Cardiac muscle cell (in vitro differentiated cells and primary cell): ENCODE results near the gene PTGR2. TPM values are rescaled to one million over a fixed set of nuclear protein-coding genes. Genes with fewer than 3 reads are reported as not detected.

ENCODE experiments used
- DNase-seq, 2 donors: peaks; one replicate each; pipeline versions ENCODE4 v3.0.0 to v3.0.0-alpha.2; 2010 to 2017; ENCODE audit warnings: low read depth in 1 of 2, low spot score in 1 of 2
- H3K27ac ChIP-seq: fragments of 200-600 bp; sonication (generic); 2 replicates; pipeline ENCODE4 v1.5.1; 2016
- H3K27me3 ChIP-seq: fragments of 200-600 bp; sonication (generic); 2 replicates; pipeline ENCODE4 v1.6.0; 2016; ENCODE audit warnings: control low read depth
- H3K36me3 ChIP-seq: fragments of 200-600 bp; sonication (generic); 2 replicates; pipeline ENCODE4 v1.5.1; 2016; ENCODE audit warnings: control low read depth
- H3K4me1 ChIP-seq: fragments of 200-600 bp; sonication (generic); 2 replicates; pipeline ENCODE4 v1.8.1; 2017; ENCODE audit warnings: low read depth, mild to moderate bottlenecking, mixed run types
- H3K4me3 ChIP-seq: fragments of 200-600 bp; sonication (generic); 2 replicates; pipeline ENCODE4 v1.5.1; 2016; ENCODE audit warnings: mild to moderate bottlenecking
- H3K9me3 ChIP-seq: fragments of 200-600 bp; sonication (generic); 2 replicates; pipeline ENCODE4 v1.5.1; 2017; ENCODE audit warnings: low read depth, mild to moderate bottlenecking, control low read depth
- polyA plus RNA-seq: library from polyadenylated mRNA; unstranded; fragments of >200 nt; fragmentation: Nextera tagmentation; extraction: Ambion mirVana; gene quantifications from 2 replicates; pipeline ENCODE4 v1.2.1, GENCODE V29; 2016
- total RNA-seq: library from RNA; depleted of rRNA; stranded (reverse); fragments of >200 nt; gene quantifications from 2 replicates; pipeline ENCODE4 v1.2.3, GENCODE V29; 2016
- TF ChIP-seq, protein P1 (sequence below): IDR thresholded peaks from 2 replicates; pipeline ENCODE4 v1.5.1; 2012; ENCODE audit warnings: low read depth, mild to moderate bottlenecking, low read length

The PTGR2 gene
- total and polyA plus RNA-seq, 2 experiments from 2014 or later = 13.4 to 16.4 TPM

DNA sequence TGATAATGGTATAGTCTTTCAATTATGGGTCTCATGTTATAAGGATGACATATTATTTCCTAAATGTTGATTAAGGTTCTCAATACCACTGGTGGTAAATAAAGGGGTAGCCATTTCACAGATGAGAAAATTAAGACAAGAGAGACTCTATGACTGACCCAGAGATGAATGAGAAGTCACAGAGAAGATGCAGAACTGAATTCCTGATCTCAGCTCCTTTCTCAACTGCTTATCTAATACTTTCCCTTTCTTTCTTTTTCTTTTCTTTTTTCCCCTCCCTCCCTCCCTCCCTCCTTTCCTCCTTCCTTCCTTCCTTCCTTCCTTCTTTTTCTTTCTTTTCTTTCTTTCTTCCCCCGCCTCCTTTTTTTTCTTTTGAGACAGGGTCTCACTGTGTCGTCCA is 8.3 kb upstream of the PTGR2 start:
- no peak overlapping the region for H3K27ac ChIP-seq
- no peaks in the 10 kb centered on the region for H3K36me3 ChIP-seq
- no peak for DNase-seq
- no peaks in the 10 kb centered on the region for H3K27me3 ChIP-seq
- no peaks in the 10 kb centered on the region for H3K4me1 ChIP-seq
- H3K4me3 ChIP-seq = no peak overlapping the region
- TF ChIP-seq, protein P1, sequence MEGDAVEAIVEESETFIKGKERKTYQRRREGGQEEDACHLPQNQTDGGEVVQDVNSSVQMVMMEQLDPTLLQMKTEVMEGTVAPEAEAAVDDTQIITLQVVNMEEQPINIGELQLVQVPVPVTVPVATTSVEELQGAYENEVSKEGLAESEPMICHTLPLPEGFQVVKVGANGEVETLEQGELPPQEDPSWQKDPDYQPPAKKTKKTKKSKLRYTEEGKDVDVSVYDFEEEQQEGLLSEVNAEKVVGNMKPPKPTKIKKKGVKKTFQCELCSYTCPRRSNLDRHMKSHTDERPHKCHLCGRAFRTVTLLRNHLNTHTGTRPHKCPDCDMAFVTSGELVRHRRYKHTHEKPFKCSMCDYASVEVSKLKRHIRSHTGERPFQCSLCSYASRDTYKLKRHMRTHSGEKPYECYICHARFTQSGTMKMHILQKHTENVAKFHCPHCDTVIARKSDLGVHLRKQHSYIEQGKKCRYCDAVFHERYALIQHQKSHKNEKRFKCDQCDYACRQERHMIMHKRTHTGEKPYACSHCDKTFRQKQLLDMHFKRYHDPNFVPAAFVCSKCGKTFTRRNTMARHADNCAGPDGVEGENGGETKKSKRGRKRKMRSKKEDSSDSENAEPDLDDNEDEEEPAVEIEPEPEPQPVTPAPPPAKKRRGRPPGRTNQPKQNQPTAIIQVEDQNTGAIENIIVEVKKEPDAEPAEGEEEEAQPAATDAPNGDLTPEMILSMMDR = no peak
- H3K9me3 ChIP-seq = no peaks in the 10 kb centered on the region

DNA sequence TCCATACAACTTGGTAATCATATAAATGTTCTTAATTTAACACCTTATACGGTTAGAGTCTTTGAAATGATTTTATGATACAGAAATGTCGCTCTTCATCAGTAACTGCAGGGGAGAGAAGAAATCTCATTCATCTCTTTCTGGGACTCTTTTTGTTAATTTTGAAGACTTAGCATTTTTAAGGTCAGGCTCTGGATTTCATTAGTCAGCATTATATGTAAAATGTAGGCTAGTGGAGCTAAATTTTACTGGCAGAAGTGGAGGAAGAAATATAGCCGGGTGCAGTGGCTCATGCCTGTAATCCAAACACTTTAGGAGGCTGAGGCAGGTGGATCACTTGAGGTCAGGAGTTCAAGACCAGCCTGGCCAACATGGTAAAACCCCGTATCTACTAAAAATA is 4.7 kb upstream of the PTGR2 start:
- Histone ChIP-seq H3K4me1 (no peaks in the 10 kb centered on the region), H3K27ac (no peak overlapping the region), H3K4me3 (no peak overlapping the region), H3K27me3 (no peaks in the 10 kb centered on the region), H3K36me3 (no peaks in the 10 kb centered on the region), H3K9me3 (no peaks in the 10 kb centered on the region)
- no peak for DNase-seq
- TF ChIP-seq, protein P1 = no peak

DNA sequence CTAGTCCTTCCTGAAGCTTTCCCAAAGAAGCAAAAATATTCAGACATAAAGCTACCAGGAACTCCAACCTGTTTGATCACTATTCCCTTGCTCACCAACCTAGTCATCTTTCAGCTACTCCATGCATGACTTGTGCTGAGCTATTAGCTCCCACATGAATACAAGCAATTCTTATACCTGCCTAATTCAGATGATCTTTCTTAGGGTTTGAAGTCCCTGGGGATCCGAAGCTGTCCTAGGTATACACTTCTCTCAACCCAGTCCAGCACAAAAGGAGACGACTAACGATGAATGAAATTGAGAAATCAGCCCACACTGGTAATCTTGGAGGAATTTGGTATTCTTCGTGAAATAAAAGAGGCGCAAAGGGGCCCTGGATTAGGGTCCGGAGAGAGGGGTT is 631 bp upstream of the PTGR2 start:
- Histone ChIP-seq H3K36me3 (no peaks in the 10 kb centered on the region), H3K27me3 (no peaks in the 10 kb centered on the region), H3K9me3 (no peaks in the 10 kb centered on the region), H3K4me1 (no peaks in the 10 kb centered on the region), H3K27ac (peak overlapping the region; percentile 89), H3K4me3 (peak overlapping the region; percentile 51)
- DNase-seq = peak in 1 of 2 donors; percentile 21
- TF ChIP-seq, protein P1 = no peak

DNA sequence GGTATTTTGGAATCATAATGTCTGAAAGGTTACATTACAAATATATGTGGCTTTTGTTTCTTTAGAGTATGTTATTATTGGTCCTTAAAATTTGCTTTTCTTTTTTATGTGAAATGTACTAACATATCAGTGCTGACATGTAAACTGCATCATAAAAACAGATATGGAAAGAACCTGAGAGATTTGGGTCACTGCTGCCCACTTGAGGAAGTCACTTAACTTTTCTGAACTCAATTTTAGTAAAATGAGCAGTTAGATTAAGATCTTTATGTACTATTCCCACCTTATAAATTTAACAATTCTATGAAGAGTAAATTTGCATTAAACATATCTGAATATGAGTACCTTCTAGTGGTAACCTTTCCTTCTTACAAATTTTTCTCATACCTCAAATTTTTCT is 7.5 kb downstream of the PTGR2 start:
- peaks cover 9% of the 10 kb centered on the region for H3K36me3 ChIP-seq
- H3K4me1 ChIP-seq = no peaks in the 10 kb centered on the region
- no peaks in the 10 kb centered on the region for H3K27me3 ChIP-seq
- H3K9me3 ChIP-seq = no peaks in the 10 kb centered on the region
- H3K27ac ChIP-seq = no peak overlapping the region
- DNase-seq = no peak
- TF ChIP-seq, protein P1 = no peak
- no peak overlapping the region for H3K4me3 ChIP-seq

DNA sequence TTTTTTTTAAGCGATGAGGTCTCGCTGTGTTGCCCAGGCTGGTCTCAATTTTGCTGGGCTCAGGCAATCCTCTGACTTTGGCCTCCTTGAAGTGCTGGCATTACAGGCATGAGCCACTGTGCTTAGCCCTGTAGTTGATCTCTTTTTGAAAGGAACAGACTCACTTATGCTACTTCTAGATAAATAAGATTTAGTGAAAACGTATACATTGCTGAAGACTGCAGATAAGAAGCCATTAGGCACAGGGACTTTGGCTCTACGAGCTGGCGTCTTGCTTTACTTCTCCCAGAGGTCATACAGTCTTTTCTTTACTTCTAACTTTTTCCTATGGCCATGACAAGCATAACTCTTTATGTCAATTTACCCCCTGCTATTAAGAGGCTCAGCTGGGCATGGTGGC is 9.4 kb downstream of the PTGR2 start:
- H3K4me3 ChIP-seq = no peak overlapping the region
- no peaks in the 10 kb centered on the region for H3K4me1 ChIP-seq
- TF ChIP-seq, protein P1 = no peak

DNA sequence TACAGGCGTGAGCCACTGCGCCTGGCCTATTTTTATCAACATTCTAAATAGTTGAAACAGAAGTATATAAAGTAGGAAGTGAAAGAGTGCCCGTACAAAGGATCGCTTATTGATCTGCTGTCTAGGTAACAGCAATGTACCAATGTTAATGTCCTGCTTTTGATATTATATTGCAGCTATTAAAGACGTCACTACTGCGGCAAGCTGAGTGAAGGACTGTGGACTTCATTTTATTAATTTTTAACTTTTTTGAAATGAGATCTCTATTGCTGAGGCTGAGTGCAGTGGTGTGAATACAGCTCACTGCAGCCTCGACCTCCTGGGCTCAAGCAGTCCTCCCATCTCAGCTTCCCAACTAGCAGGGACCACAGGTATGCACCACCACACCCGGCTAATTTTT is 10.8 kb downstream of the PTGR2 start:
- Histone ChIP-seq H3K4me3 (no peak overlapping the region), H3K27ac (no peak overlapping the region), H3K27me3 (no peaks in the 10 kb centered on the region), H3K4me1 (no peaks in the 10 kb centered on the region), H3K36me3 (peaks cover 9% of the 10 kb centered on the region), H3K9me3 (no peaks in the 10 kb centered on the region)
- TF ChIP-seq, protein P1 = no peak
- DNase-seq = no peak

More for the DNA sequence above, 9.4 kb downstream of the PTGR2 start:
- DNase-seq = no peak
- H3K27me3 ChIP-seq = no peaks in the 10 kb centered on the region
- H3K36me3 ChIP-seq = peaks cover 9% of the 10 kb centered on the region
- H3K27ac ChIP-seq = no peak overlapping the region
- H3K9me3 ChIP-seq = no peaks in the 10 kb centered on the region
